ENCODE results near the gene CLIC5.

- TF ChIP-seq CTCF (conservative IDR thresholded peaks at IDR 0.05; ENCODE audit: low read length) (no peak), EZH2phosphoT487 (IDR thresholded peaks at IDR 0.05; ENCODE audit: borderline replicate concordance, low read depth, low read length) (no peak)
Observed at GRCh38 chr6:45997875-45998506, 17.7 kb downstream of the CLIC5 start.
